ENCODE results near the gene MYH4. TPM values are rescaled to one million over a fixed set of nuclear protein-coding genes. Genes with fewer than 3 reads are reported as not detected.

Gene MYH4
- total and polyA plus RNA-seq, 12 donors: not detected

- WGBS, 4 donors: 66 to 79% (median 74%) methylated on average over 4 of the region's 4 CpGs
- Histone ChIP-seq H3K27me3 (no peaks in the 10 kb centered on the region), H3K27ac (no peak overlapping the region), H3K4me1 (replicated peaks in 1 of 2) (no peaks in the 10 kb centered on the region), H3K4me3 (no peak overlapping the region), H3K36me3 (replicated peaks in 1 of 2) (no peaks in the 10 kb centered on the region), H3K9me3 (replicated peaks in 1 of 3) (no peaks in the 10 kb centered on the region)
- no peak for DNase-seq
- intact Hi-C loops (cut with DNase I): loop anchor here in 1 of 2 donors (10.0 kb wide), 1 partner anchor 140 kb away; no protein-coding TSS in a partner anchor
- TF ChIP-seq POLR2A (IDR thresholded peaks at IDR 0.05) (no peak), CTCF (IDR thresholded peaks at IDR 0.05) (no peak)
Observed at GRCh38 chr17:10415161-10415560, 54.2 kb downstream of the MYH4 start.

GRCh38 chr17:10403589-10403988, 65.8 kb downstream of the MYH4 start:
- Histone ChIP-seq H3K4me1 (replicated peaks in 1 of 2) (no peaks in the 10 kb centered on the region), H3K36me3 (replicated peaks in 1 of 2) (no peaks in the 10 kb centered on the region), H3K27ac (no peak overlapping the region), H3K4me3 (no peak overlapping the region), H3K27me3 (no peaks in the 10 kb centered on the region), H3K9me3 (replicated peaks in 1 of 3) (no peaks in the 10 kb centered on the region)
- TF ChIP-seq POLR2A (IDR thresholded peaks at IDR 0.05): no peak
- TF ChIP-seq CTCF (IDR thresholded peaks at IDR 0.05): no peak
- DNase-seq: no peak
- intact Hi-C loops (cut with DNase I): no loop called here

GRCh38 chr17:10398352-10398751, 71.0 kb downstream of the MYH4 start:
- intact Hi-C loops (cut with DNase I): no loop called here
- no peak for DNase-seq
- Histone ChIP-seq H3K27ac (no peak overlapping the region), H3K9me3 (replicated peaks in 1 of 3) (no peaks in the 10 kb centered on the region), H3K4me1 (replicated peaks in 1 of 2) (no peaks in the 10 kb centered on the region), H3K27me3 (no peaks in the 10 kb centered on the region), H3K4me3 (no peak overlapping the region), H3K36me3 (replicated peaks in 1 of 2) (no peaks in the 10 kb centered on the region)
- no peak for TF ChIP-seq POLR2A (IDR thresholded peaks at IDR 0.05)
- no peak for TF ChIP-seq CTCF (IDR thresholded peaks at IDR 0.05)
- WGBS, 4 donors: 76 to 96% (median 87%) methylated on average over 9 of the region's 9 CpGs

GRCh38 chr17:10396524-10397163, 72.7 kb downstream of the MYH4 start:
- Histone ChIP-seq H3K4me3 (no peak overlapping the region), H3K4me1 (replicated peaks in 1 of 2) (no peaks in the 10 kb centered on the region), H3K36me3 (replicated peaks in 1 of 2) (no peaks in the 10 kb centered on the region), H3K27me3 (no peaks in the 10 kb centered on the region), H3K9me3 (replicated peaks in 1 of 3) (no peaks in the 10 kb centered on the region), H3K27ac (no peak overlapping the region)
- 60 to 68% (median 67%) methylated on average over 14 of the region's 14 CpGs for WGBS, 4 donors
- no peak for DNase-seq
- intact Hi-C loops (cut with DNase I): no loop called here
- TF ChIP-seq CTCF (IDR thresholded peaks at IDR 0.05): no peak
- TF ChIP-seq POLR2A (IDR thresholded peaks at IDR 0.05): no peak

Data from adrenal gland (tissue), 12 donors.